Esophagus (tissue), 2 donors: ENCODE data around the gene EPHB2. TPM values are rescaled to one million over a fixed set of nuclear protein-coding genes. Genes with fewer than 3 reads are reported as not detected.
"Not testable (repeated sequence)": the region's sequence is repeated elsewhere in the genome, so short reads cannot be mapped to it uniquely, and the experiment has no call there.

Experiments used
- H3K27ac ChIP-seq, 2 donors: one replicate each; pipeline ENCODE4 v1.5.1; 2013; ENCODE audit warnings: low read depth in 2 of 2, mild to moderate bottlenecking in 2 of 2, inconsistent platforms in 1 of 2, low read length in 1 of 2, moderate library complexity in 1 of 2
- H3K27me3 ChIP-seq, 2 donors: one replicate each; pipeline ENCODE4 v1.6.1; 2013; ENCODE audit warnings: low read length in 2 of 2, control low read depth in 1 of 2, mild to moderate bottlenecking in 1 of 2; ENCODE audit not compliant: insufficient read depth in 2 of 2, control insufficient read depth in 1 of 2
- H3K36me3 ChIP-seq, 2 donors: one replicate each; pipeline ENCODE4 v1.6.1; 2013; ENCODE audit warnings: low read length in 1 of 2; ENCODE audit not compliant: control insufficient read depth in 2 of 2, insufficient read depth in 2 of 2
- H3K4me1 ChIP-seq, 2 donors: one replicate each; pipeline ENCODE4 v1.6.1; 2013; ENCODE audit warnings: low read length in 1 of 2; ENCODE audit not compliant: control insufficient read depth in 2 of 2, insufficient read depth in 2 of 2
- H3K4me3 ChIP-seq, 2 donors: one replicate each; pipeline ENCODE4 v1.5.1; 2013; ENCODE audit warnings: low read length in 2 of 2, mild to moderate bottlenecking in 2 of 2, low read depth in 1 of 2, moderate library complexity in 1 of 2
- H3K9me3 ChIP-seq, 2 donors: one replicate each; pipeline ENCODE4 v1.6.1; 2013; ENCODE audit warnings: mild to moderate bottlenecking in 2 of 2, low read depth in 1 of 2, low read length in 1 of 2, moderate library complexity in 1 of 2; ENCODE audit not compliant: control insufficient read depth in 2 of 2, insufficient read depth in 1 of 2
- WGBS, 2 donors: extraction: QIAGEN DNeasy Blood & Tissue Kit; methylation state at CpG; one replicate each; pipeline ENCODE4 v1.1.7; 2013; 5-methylcytosine and 5-hydroxymethylcytosine counted together
- polyA plus RNA-seq, 2 donors: library from polyadenylated mRNA; stranded (reverse); fragments of 200-250 nt; gene quantifications; one replicate each; pipeline ENCODE4 v1.2.3, GENCODE V29; 2013
- donor health status: healthy with polysubstance abuse.
- donor health status: Bipolar disorder and iron deficiency.

Gene EPHB2
- polyA plus RNA-seq, 2 donors, result 0.08 to 0.16 TPM

GRCh38 chr1:22831729-22832413 lies 121.2 kb downstream of the EPHB2 start:
- Histone ChIP-seq H3K4me3 (no peak overlapping the region), H3K4me1 (peaks cover 8 to 30% of the 10 kb centered on the region in 2 donors), H3K36me3 (no peaks in the 10 kb centered on the region), H3K9me3 (no peaks in the 10 kb centered on the region), H3K27ac (peak overlapping the region; percentile 94 to 96), H3K27me3 (no peaks in the 10 kb centered on the region)
- WGBS, 2 donors, result 39 to 67% methylated on average over 6 of the region's 6 CpGs

GRCh38 chr1:22832414-22832786 lies 121.8 kb downstream of the EPHB2 start:
- Histone ChIP-seq H3K9me3 (no peaks in the 10 kb centered on the region), H3K27me3 (no peaks in the 10 kb centered on the region), H3K4me1 (peaks cover 5 to 25% of the 10 kb centered on the region in 2 donors), H3K4me3 (no peak overlapping the region), H3K27ac (peak overlapping the region; percentile 52 to 85), H3K36me3 (no peaks in the 10 kb centered on the region)
- 76 to 81% methylated on average over 3 of the region's 3 CpGs for WGBS, 2 donors

- Histone ChIP-seq H3K4me1 (peaks cover 5 to 18% of the 10 kb centered on the region in 2 donors), H3K36me3 (no peaks in the 10 kb centered on the region), H3K4me3 (no peak overlapping the region), H3K9me3 (no peaks in the 10 kb centered on the region), H3K27me3 (no peaks in the 10 kb centered on the region), H3K27ac (no peak overlapping the region)
- WGBS, 2 donors, result 87 to 90% methylated on average over 1 of the region's 1 CpG
These were observed 123.1 kb downstream of the EPHB2 start for GRCh38 chr1:22833699-22834098.

GRCh38 chr1:22834420-22834819 lies 123.8 kb downstream of the EPHB2 start:
- not testable (repeated sequence) for H3K36me3 ChIP-seq, H3K9me3 ChIP-seq, H3K4me3 ChIP-seq, H3K27ac ChIP-seq, H3K27me3 ChIP-seq
- peaks cover 5 to 13% of the 10 kb centered on the region in 2 donors for H3K4me1 ChIP-seq
- WGBS, 2 donors, result 57 to 63% methylated on average over 2 of the region's 2 CpGs

- Histone ChIP-seq H3K9me3 (no peaks in the 10 kb centered on the region), H3K4me1 (peaks cover 3 to 7% of the 10 kb centered on the region in 2 donors), H3K4me3 (no peak overlapping the region), H3K27me3 (no peaks in the 10 kb centered on the region), H3K36me3 (no peaks in the 10 kb centered on the region), H3K27ac (no peak overlapping the region)
- WGBS, 2 donors, result 86 to 89% methylated on average over 24 of the region's 24 CpGs
These were observed 125.1 kb downstream of the EPHB2 start for GRCh38 chr1:22835636-22836319.

- H3K9me3 ChIP-seq, result no peaks in the 10 kb centered on the region
- H3K36me3 ChIP-seq, result no peaks in the 10 kb centered on the region
- no peaks in the 10 kb centered on the region for H3K27me3 ChIP-seq
- no peak overlapping the region for H3K27ac ChIP-seq
- H3K4me1 ChIP-seq, result peaks cover under 1 to 2% of the 10 kb centered on the region in 2 donors
- WGBS, 2 donors, result 85 to 88% methylated on average over 5 of the region's 5 CpGs
- H3K4me3 ChIP-seq, result no peak overlapping the region
These were observed 126.2 kb downstream of the EPHB2 start for GRCh38 chr1:22836850-22837249.

GRCh38 chr1:22837332-22837731 lies 126.7 kb downstream of the EPHB2 start:
- Histone ChIP-seq H3K9me3 (no peaks in the 10 kb centered on the region), H3K27me3 (no peaks in the 10 kb centered on the region), H3K4me1 (peaks cover 0 to 2% of the 10 kb centered on the region in 2 donors), H3K27ac (no peak overlapping the region), H3K36me3 (no peaks in the 10 kb centered on the region), H3K4me3 (no peak overlapping the region)
- WGBS, 2 donors, result 90 to 98% methylated on average over 3 of the region's 3 CpGs

GRCh38 chr1:22838965-22839364 lies 128.3 kb downstream of the EPHB2 start:
- Histone ChIP-seq H3K36me3 (no peaks in the 10 kb centered on the region), H3K27ac (no peak overlapping the region), H3K9me3 (no peaks in the 10 kb centered on the region), H3K27me3 (peaks cover 0 to 4% of the 10 kb centered on the region in 2 donors), H3K4me1 (no peaks in the 10 kb centered on the region), H3K4me3 (no peak overlapping the region)
- 73 to 81% methylated on average over 5 of the region's 5 CpGs for WGBS, 2 donors

GRCh38 chr1:22839806-22840205 lies 129.2 kb downstream of the EPHB2 start:
- Histone ChIP-seq H3K27me3 (peaks cover 0 to 4% of the 10 kb centered on the region in 2 donors), H3K9me3 (no peaks in the 10 kb centered on the region), H3K36me3 (no peaks in the 10 kb centered on the region), H3K4me1 (no peaks in the 10 kb centered on the region), H3K4me3 (no peak overlapping the region), H3K27ac (no peak overlapping the region)
- WGBS, 2 donors, result 44 to 64% methylated on average over 6 of the region's 6 CpGs

GRCh38 chr1:22841142-22841541 lies 130.5 kb downstream of the EPHB2 start:
- WGBS, 2 donors, result 69 to 70% methylated on average over 3 of the region's 3 CpGs
- no peak overlapping the region for H3K4me3 ChIP-seq
- no peak overlapping the region for H3K27ac ChIP-seq
- peaks cover 0 to 4% of the 10 kb centered on the region in 2 donors for H3K27me3 ChIP-seq
- H3K4me1 ChIP-seq, result no peaks in the 10 kb centered on the region
- H3K36me3 ChIP-seq, result no peaks in the 10 kb centered on the region
- no peaks in the 10 kb centered on the region for H3K9me3 ChIP-seq
